Epithelial cell of prostate (primary cell): Measurements from ENCODE around the gene XKR3.
"Not testable (repeated sequence)": the region's sequence is repeated elsewhere in the genome, so short reads cannot be mapped to it uniquely, and the experiment has no call there.

Source experiments
- DNase-seq: peaks from one replicate; pipeline ENCODE4 v3.0.0-alpha.2; 2011; ENCODE audit warnings: low read depth, low spot score
- H3K27ac ChIP-seq: fragments of 450-650 bp; 2 replicates; pipeline ENCODE4 v1.5.1; 2017; ENCODE audit warnings: mild to moderate bottlenecking

XKR3 gene

GRCh38 chr22:16824716-16825687 is at the start of gene XKR3:
TSS of gene XKR3 (minus strand) at chr22:16825411. CDS start at chr22:16808073, 17,338 bp downstream.
- no peak within 1 kb of the TSS for H3K27ac ChIP-seq
- DNase-seq = no peak

GRCh38 chr22:16869640-16870039 is 44.4 kb upstream of the XKR3 start:
- not testable (repeated sequence) for H3K27ac ChIP-seq, DNase-seq

- no peak overlapping the region for H3K27ac ChIP-seq
These were observed 41.0 kb upstream of the XKR3 start for GRCh38 chr22:16866167-16866566.

GRCh38 chr22:16856851-16857250 is 31.6 kb upstream of the XKR3 start:
- not testable (repeated sequence) for DNase-seq, H3K27ac ChIP-seq

More at GRCh38 chr22:16866167-16866566, 41.0 kb upstream of the XKR3 start:
- no peak for DNase-seq

- H3K27ac ChIP-seq = no peak overlapping the region
- no peak for DNase-seq
These were observed 29.4 kb upstream of the XKR3 start for GRCh38 chr22:16854631-16855030.

- H3K27ac ChIP-seq, DNase-seq: not testable (repeated sequence)
These were observed 26.2 kb upstream of the XKR3 start for GRCh38 chr22:16851268-16851996.

- no peak overlapping the region for H3K27ac ChIP-seq
- DNase-seq = no peak
These were observed 22.1 kb upstream of the XKR3 start for GRCh38 chr22:16847271-16847670.

GRCh38 chr22:16845881-16846280 is 20.7 kb upstream of the XKR3 start:
- H3K27ac ChIP-seq = no peak overlapping the region
- DNase-seq = no peak

- no peak overlapping the region for H3K27ac ChIP-seq
These were observed 20.3 kb upstream of the XKR3 start for GRCh38 chr22:16845465-16845864.

GRCh38 chr22:16844529-16844928 is 19.3 kb upstream of the XKR3 start:
- no peak overlapping the region for H3K27ac ChIP-seq
- DNase-seq = no peak

More at GRCh38 chr22:16845465-16845864, 20.3 kb upstream of the XKR3 start:
- no peak for DNase-seq

- no peak overlapping the region for H3K27ac ChIP-seq
- DNase-seq = no peak
These were observed 12.9 kb upstream of the XKR3 start for GRCh38 chr22:16838073-16838472.

- no peak overlapping the region for H3K27ac ChIP-seq
- DNase-seq = no peak
These were observed 9.8 kb upstream of the XKR3 start for GRCh38 chr22:16834971-16835370.

- DNase-seq = no peak
- H3K27ac ChIP-seq = no peak overlapping the region
These were observed 6.0 kb upstream of the XKR3 start for GRCh38 chr22:16831257-16831656.

- H3K27ac ChIP-seq = no peak overlapping the region
- no peak for DNase-seq
These were observed 4.8 kb upstream of the XKR3 start for GRCh38 chr22:16829985-16830384.

GRCh38 chr22:16828876-16829275 is 3.7 kb upstream of the XKR3 start:
- no peak for DNase-seq
- H3K27ac ChIP-seq = no peak overlapping the region

GRCh38 chr22:16827506-16827905 is 2.3 kb upstream of the XKR3 start:
- no peak for DNase-seq
- no peak overlapping the region for H3K27ac ChIP-seq

GRCh38 chr22:16819249-16819648 is 6.0 kb downstream of the XKR3 start:
- no peak overlapping the region for H3K27ac ChIP-seq
- DNase-seq = no peak

- no peak overlapping the region for H3K27ac ChIP-seq
- DNase-seq = no peak
These were observed 6.7 kb downstream of the XKR3 start for GRCh38 chr22:16818538-16818937.

- no peak overlapping the region for H3K27ac ChIP-seq
- no peak for DNase-seq
These were observed 10.1 kb downstream of the XKR3 start for GRCh38 chr22:16815073-16815472.

GRCh38 chr22:16810188-16810802 is 14.9 kb downstream of the XKR3 start:
- no peak overlapping the region for H3K27ac ChIP-seq
- DNase-seq = no peak

GRCh38 chr22:16808744-16809143 is 16.5 kb downstream of the XKR3 start:
- no peak for DNase-seq
- H3K27ac ChIP-seq = no peak overlapping the region
